Hematopoietic multipotent progenitor cell treated with erythropoietin and hydrocortisone succinate and interleukin-3 and kit ligand, for 8 days (in vitro differentiated cells): ENCODE results near the gene MEGF11.

Source experiments
- DNase-seq: peaks from one replicate; pipeline ENCODE4 v3.0.0-alpha.2; 2015

MEGF11 gene

GRCh38 chr15:65960586-65960985 is 293.0 kb downstream of the MEGF11 start:
- DNase-seq, result no peak

GRCh38 chr15:65958835-65959234 is 294.7 kb downstream of the MEGF11 start:
- no peak for DNase-seq

GRCh38 chr15:65957451-65957850 is 296.1 kb downstream of the MEGF11 start:
- DNase-seq, result no peak

- no peak for DNase-seq
Observed at GRCh38 chr15:65956899-65957298, 296.7 kb downstream of the MEGF11 start.

- no peak for DNase-seq
Observed at GRCh38 chr15:65956307-65956706, 297.2 kb downstream of the MEGF11 start.

- no peak for DNase-seq
Observed at GRCh38 chr15:65954289-65954741, 299.2 kb downstream of the MEGF11 start.

GRCh38 chr15:65953622-65954021 is 299.9 kb downstream of the MEGF11 start:
- no peak for DNase-seq

GRCh38 chr15:65952391-65953053 is 301.0 kb downstream of the MEGF11 start:
- DNase-seq, result peak; percentile 24

GRCh38 chr15:65951007-65951406 is 302.5 kb downstream of the MEGF11 start:
- no peak for DNase-seq

- no peak for DNase-seq
Observed at GRCh38 chr15:65949491-65949890, 304.1 kb downstream of the MEGF11 start.

GRCh38 chr15:65949011-65949410 is 304.5 kb downstream of the MEGF11 start:
- DNase-seq, result no peak

GRCh38 chr15:65948383-65948782 is 305.2 kb downstream of the MEGF11 start:
- no peak for DNase-seq

- no peak for DNase-seq
Observed at GRCh38 chr15:65947041-65947440, 306.5 kb downstream of the MEGF11 start.

GRCh38 chr15:65945616-65946015 is 307.9 kb downstream of the MEGF11 start:
- DNase-seq, result peak; percentile 13

GRCh38 chr15:65944404-65944803 is 309.1 kb downstream of the MEGF11 start:
- no peak for DNase-seq

GRCh38 chr15:65942436-65942835 is 311.1 kb downstream of the MEGF11 start:
- no peak for DNase-seq

- no peak for DNase-seq
Observed at GRCh38 chr15:65940618-65940909, 313.0 kb downstream of the MEGF11 start.

GRCh38 chr15:65939901-65940617 is 313.5 kb downstream of the MEGF11 start:
- no peak for DNase-seq

GRCh38 chr15:65938604-65939003 is 314.9 kb downstream of the MEGF11 start:
- no peak for DNase-seq

- DNase-seq, result peak; percentile 3
Observed at GRCh38 chr15:65937476-65937875, 316.1 kb downstream of the MEGF11 start.

- no peak for DNase-seq
Observed at GRCh38 chr15:65937054-65937453, 316.5 kb downstream of the MEGF11 start.

GRCh38 chr15:65936282-65936681 is 317.3 kb downstream of the MEGF11 start:
- no peak for DNase-seq

- no peak for DNase-seq
Observed at GRCh38 chr15:65935391-65935790, 318.2 kb downstream of the MEGF11 start.

- no peak for DNase-seq
Observed at GRCh38 chr15:65931221-65931620, 322.3 kb downstream of the MEGF11 start.

- no peak for DNase-seq
Observed at GRCh38 chr15:65930134-65930533, 323.4 kb downstream of the MEGF11 start.
